ENCODE data around the gene IGF1.

Gene IGF1

DNA sequence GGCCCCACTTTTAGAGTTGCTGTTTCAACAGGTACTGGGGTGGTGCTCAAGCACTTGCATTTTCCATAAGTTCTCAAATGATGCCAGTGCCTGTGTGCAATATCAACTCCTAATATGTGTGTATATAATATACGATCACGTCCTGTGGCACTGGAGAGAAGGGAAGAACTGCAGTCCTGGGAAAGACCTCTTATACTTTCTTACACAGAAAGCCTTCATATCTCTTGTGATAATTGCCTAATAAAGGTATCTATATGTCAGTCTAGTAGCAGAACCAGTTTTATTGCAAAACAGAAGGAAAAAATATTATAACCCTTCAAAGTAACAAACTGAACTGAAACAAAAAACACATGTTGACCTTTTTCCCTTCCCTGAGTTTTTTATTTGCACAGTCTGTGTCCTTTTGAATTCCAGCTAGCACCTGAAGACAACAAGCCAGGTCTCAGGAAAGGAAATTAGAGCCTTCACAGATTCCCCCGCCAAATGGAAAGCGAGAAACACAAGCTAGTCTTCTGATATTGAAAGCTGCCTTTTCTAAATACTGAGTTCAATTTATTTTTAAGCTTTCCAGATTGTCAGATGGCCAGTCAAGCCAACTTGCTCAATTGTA is 44.4 kb downstream of the IGF1 start:
- peaks cover 12% of the 10 kb centered on the region for H3K27me3 Mint-ChIP-seq

DNA sequence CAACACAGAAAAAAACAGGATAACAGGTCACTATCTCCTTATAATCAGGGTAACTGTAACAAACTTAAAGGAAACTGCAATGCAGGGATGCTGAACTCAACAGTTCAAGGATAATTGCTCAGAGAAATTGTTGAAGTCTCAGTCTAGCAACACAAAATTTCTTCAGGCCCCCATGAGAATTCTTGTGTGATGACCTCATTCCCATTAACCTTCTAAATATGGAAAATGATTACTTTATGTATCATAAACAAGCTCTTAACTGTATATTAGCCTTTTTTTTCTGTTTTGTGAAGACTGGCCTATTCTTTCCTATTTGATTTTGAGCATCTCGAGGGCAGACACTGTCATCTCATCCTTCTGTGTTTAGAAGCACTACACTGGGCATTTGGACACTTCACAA is 47.1 kb downstream of the IGF1 start:
- no peaks in the 10 kb centered on the region for H3K36me3 Mint-ChIP-seq
- no peak overlapping the region for H3K27ac Mint-ChIP-seq
- H3K4me3 Mint-ChIP-seq = no peak overlapping the region
- H3K4me1 Mint-ChIP-seq (ENCODE audit: low read depth) = no peaks in the 10 kb centered on the region
- H3K27me3 Mint-ChIP-seq = peaks cover 9% of the 10 kb centered on the region
- no peaks in the 10 kb centered on the region for H3K9me3 Mint-ChIP-seq (ENCODE audit: low read depth)

More for the DNA sequence above, 44.4 kb downstream of the IGF1 start:
- no peak overlapping the region for H3K4me3 Mint-ChIP-seq
- no peak overlapping the region for H3K27ac Mint-ChIP-seq
- no peaks in the 10 kb centered on the region for H3K36me3 Mint-ChIP-seq
- H3K9me3 Mint-ChIP-seq (ENCODE audit: low read depth) = no peaks in the 10 kb centered on the region
- H3K4me1 Mint-ChIP-seq (ENCODE audit: low read depth) = no peaks in the 10 kb centered on the region

DNA sequence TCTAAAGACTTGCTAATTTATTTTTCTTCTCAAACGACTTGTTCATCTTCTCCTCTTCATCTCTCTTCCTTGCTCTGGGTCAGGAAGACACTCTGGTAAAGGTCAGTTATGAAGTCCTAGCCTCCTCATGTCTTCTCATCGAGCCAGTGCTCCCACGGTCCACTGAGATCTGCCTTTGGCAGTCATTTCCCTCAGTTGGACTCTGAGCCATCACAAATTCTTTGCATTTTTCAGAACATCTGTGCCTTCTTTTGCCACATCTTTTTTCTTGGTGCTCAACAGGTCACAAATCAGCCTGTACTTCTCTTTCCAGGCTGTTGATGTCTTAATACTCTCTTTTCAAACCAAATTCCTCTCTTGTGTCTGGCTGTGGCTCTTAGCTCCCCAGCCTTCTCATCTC is 49.7 kb downstream of the IGF1 start:
- Mint-ChIP-seq H3K9me3 (ENCODE audit: low read depth) (no peaks in the 10 kb centered on the region), H3K27me3 (peaks cover 3% of the 10 kb centered on the region), H3K4me1 (ENCODE audit: low read depth) (no peaks in the 10 kb centered on the region), H3K36me3 (no peaks in the 10 kb centered on the region), H3K4me3 (no peak overlapping the region), H3K27ac (peak overlapping the region; percentile 25)

DNA sequence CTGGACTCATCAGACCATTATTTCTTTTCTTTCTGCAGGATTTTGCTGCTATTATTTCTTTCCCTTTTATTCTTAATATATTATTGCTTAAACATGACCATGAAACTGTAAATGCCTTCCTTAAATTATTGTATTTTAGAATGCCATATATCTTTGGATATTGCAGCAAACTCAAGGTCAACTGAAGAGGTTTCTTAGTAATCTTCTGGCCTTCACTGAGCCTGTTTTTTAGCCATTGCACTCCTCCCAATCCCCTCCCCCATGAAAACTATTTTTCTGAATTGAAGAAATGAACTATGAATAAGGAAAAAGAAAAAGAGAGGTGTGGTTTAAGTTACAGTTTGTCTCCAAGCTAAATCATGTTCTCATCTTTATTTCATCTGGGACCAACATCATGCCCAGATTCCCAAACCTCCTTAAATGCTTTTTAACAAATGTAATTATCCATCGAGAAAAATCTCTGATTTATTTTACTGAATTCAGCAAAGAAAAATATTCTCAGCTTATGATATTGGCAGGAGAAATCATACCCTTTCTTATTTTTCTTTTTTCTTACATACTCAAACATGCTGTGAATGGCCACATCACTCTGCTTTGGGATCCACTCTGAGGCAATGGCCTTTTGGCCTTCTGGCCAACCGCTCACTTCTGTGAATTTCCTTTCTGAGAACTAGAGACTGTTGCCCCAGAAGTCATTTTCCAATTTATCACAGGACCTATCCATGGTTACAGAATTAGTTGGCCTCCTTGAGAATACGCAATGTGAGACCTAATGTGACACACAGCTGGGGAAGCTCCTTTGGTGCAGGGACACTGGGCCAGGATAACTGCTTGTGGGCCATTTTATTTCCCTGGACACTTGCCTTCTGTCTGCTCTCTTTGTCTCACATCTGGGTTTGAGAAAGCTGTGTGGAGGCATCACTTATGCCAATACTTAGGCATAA is 50.9 kb downstream of the IGF1 start:
- Mint-ChIP-seq H3K4me1 (ENCODE audit: low read depth) (no peaks in the 10 kb centered on the region), H3K27me3 (peaks cover 3% of the 10 kb centered on the region), H3K9me3 (ENCODE audit: low read depth) (no peaks in the 10 kb centered on the region), H3K4me3 (no peak overlapping the region), H3K36me3 (no peaks in the 10 kb centered on the region), H3K27ac (no peak overlapping the region)

GRCh38 chr12:102427543-102427941 is 52.8 kb downstream of the IGF1 start:
- Mint-ChIP-seq H3K27ac (no peak overlapping the region), H3K9me3 (ENCODE audit: low read depth) (no peaks in the 10 kb centered on the region), H3K4me3 (no peak overlapping the region), H3K27me3 (peaks cover 3% of the 10 kb centered on the region), H3K4me1 (ENCODE audit: low read depth) (no peaks in the 10 kb centered on the region), H3K36me3 (no peaks in the 10 kb centered on the region)

DNA sequence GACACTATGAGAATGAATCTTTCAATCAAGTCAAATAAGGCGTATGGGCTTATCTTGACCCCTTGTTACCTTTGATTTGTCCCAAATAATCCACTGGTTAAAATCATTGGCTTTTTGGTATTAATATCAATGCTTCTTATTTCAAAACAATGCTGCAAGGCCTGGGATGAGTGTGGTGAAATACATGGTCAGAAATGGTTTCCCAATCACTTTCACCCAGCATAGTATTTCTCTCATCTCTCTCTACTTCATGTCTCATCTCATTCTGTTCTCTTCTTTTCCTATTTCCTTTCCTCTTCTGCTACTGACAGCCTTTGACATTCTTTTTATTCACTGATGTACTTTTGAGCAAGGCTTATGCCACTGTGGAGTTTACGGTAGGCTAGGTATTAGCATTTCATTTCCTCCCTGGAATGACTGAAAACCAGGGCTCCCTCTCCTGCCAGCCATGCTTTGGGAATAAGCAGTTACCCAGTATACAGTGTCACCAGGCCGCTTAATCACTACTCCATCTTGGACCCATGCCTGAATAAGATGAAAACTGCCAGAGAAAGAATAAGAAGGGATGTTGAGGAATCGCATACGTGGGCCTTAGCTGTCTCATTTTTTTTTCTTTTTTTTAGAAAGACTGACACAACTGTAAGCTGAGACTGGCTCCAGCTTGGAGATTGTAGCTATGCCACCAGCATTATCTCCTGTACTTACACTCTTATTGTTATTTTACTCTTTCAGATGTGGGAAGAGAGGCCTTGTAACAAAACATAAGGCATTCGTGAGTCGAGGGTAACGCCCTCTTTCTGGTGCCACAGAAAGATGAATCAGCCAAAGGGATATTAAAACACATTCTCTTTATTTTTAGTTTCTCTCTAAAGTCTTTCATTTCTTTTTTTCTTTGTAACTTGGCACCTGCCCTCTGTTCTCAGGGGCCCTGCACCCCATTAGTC is 53.5 kb downstream of the IGF1 start:
- Mint-ChIP-seq H3K36me3 (no peaks in the 10 kb centered on the region), H3K4me3 (no peak overlapping the region), H3K27me3 (no peaks in the 10 kb centered on the region), H3K9me3 (ENCODE audit: low read depth) (no peaks in the 10 kb centered on the region), H3K27ac (no peak overlapping the region), H3K4me1 (ENCODE audit: low read depth) (no peaks in the 10 kb centered on the region)

- Mint-ChIP-seq H3K4me1 (ENCODE audit: low read depth) (no peaks in the 10 kb centered on the region), H3K4me3 (no peak overlapping the region), H3K36me3 (no peaks in the 10 kb centered on the region), H3K27ac (no peak overlapping the region), H3K27me3 (no peaks in the 10 kb centered on the region), H3K9me3 (ENCODE audit: low read depth) (no peaks in the 10 kb centered on the region)
Observed at GRCh38 chr12:102425109-102426039, 55.0 kb downstream of the IGF1 start.

- no peak overlapping the region for H3K27ac Mint-ChIP-seq
- no peaks in the 10 kb centered on the region for H3K36me3 Mint-ChIP-seq
- no peaks in the 10 kb centered on the region for H3K4me1 Mint-ChIP-seq (ENCODE audit: low read depth)
- H3K27me3 Mint-ChIP-seq = no peaks in the 10 kb centered on the region
- no peak overlapping the region for H3K4me3 Mint-ChIP-seq
- H3K9me3 Mint-ChIP-seq (ENCODE audit: low read depth) = no peaks in the 10 kb centered on the region
Observed at GRCh38 chr12:102423462-102423861, 56.9 kb downstream of the IGF1 start.

GRCh38 chr12:102421802-102422583 is 58.4 kb downstream of the IGF1 start:
- Mint-ChIP-seq H3K27ac (no peak overlapping the region), H3K36me3 (no peaks in the 10 kb centered on the region), H3K9me3 (ENCODE audit: low read depth) (no peaks in the 10 kb centered on the region), H3K27me3 (no peaks in the 10 kb centered on the region), H3K4me1 (ENCODE audit: low read depth) (no peaks in the 10 kb centered on the region), H3K4me3 (no peak overlapping the region)

DNA sequence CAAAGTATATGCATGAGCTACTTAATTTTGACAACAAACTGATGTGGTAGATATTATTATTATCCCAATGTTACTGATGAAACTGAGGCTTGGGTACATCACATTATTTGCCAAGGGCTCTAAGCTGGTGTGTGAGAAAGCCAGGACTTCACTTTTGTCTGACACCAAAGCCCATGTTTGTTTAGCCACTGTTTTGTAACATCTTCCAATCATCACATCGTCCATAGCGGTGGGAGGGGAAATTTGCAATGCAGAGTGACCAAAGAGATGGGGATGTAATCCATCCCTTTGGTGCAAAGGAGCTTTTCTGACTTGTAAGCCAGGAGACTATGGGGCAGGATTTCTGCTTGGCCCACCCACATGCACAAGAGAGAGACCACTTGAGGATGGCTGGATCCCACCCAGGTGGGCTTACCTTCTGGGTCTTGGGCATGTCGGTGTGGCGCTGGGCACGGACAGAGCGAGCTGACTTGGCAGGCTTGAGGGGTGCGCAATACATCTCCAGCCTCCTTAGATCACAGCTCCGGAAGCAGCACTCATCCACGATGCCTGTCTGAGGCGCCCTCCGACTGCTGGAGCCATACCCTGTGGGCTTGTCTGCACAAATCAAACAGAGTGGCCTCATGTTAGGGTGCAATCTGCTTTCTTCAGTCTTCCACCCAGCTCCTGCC is 61.1 kb downstream of the IGF1 start:
- Mint-ChIP-seq H3K27ac (no peak overlapping the region), H3K9me3 (ENCODE audit: low read depth) (no peaks in the 10 kb centered on the region), H3K4me3 (no peak overlapping the region), H3K4me1 (ENCODE audit: low read depth) (no peaks in the 10 kb centered on the region), H3K36me3 (no peaks in the 10 kb centered on the region), H3K27me3 (peaks cover 3% of the 10 kb centered on the region)

DNA sequence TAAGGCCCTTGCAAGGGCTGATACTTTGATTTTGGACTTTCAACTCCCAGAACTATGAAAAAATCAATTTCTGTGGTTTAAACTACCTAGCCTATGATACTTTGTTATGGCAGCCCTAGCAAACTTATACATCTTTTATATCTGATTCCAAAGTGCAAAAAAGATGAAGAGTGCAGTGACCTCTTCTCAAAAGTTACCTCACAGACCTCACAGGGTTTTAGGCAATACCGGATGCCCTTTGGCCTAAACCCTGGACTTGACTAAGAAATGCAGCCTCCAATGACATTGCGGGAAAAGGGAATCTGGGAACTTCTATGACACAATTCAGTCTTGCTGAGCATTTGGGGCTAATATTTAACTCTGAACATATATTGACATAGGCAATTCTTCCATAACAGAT is 63.3 kb downstream of the IGF1 start:
- no peaks in the 10 kb centered on the region for H3K9me3 Mint-ChIP-seq (ENCODE audit: low read depth)
- H3K4me3 Mint-ChIP-seq = no peak overlapping the region
- no peaks in the 10 kb centered on the region for H3K4me1 Mint-ChIP-seq (ENCODE audit: low read depth)
- no peaks in the 10 kb centered on the region for H3K36me3 Mint-ChIP-seq
- H3K27ac Mint-ChIP-seq = no peak overlapping the region
- H3K27me3 Mint-ChIP-seq = peaks cover 6% of the 10 kb centered on the region

- Mint-ChIP-seq H3K36me3 (no peaks in the 10 kb centered on the region), H3K4me3 (no peak overlapping the region), H3K4me1 (ENCODE audit: low read depth) (no peaks in the 10 kb centered on the region), H3K27ac (no peak overlapping the region), H3K9me3 (ENCODE audit: low read depth) (no peaks in the 10 kb centered on the region), H3K27me3 (peaks cover 6% of the 10 kb centered on the region)
Observed at GRCh38 chr12:102415515-102415914, 64.8 kb downstream of the IGF1 start.

- no peaks in the 10 kb centered on the region for H3K9me3 Mint-ChIP-seq (ENCODE audit: low read depth)
- H3K27ac Mint-ChIP-seq = no peak overlapping the region
- H3K27me3 Mint-ChIP-seq = peaks cover 6% of the 10 kb centered on the region
- H3K4me3 Mint-ChIP-seq = no peak overlapping the region
- H3K36me3 Mint-ChIP-seq = no peaks in the 10 kb centered on the region
- no peaks in the 10 kb centered on the region for H3K4me1 Mint-ChIP-seq (ENCODE audit: low read depth)
Observed at GRCh38 chr12:102413396-102413795, 67.0 kb downstream of the IGF1 start.

Data from activated naive CD8-positive, alpha-beta T cell (primary cell).